Astrocyte (in vitro differentiated cells and primary cell): ENCODE results near the gene NRG2. TPM values are rescaled to one million over a fixed set of nuclear protein-coding genes. Genes with fewer than 3 reads are reported as not detected.

Experiments used
- DNase-seq: peaks from one replicate; pipeline ENCODE4 v3.0.0-alpha.2; 2010; ENCODE audit warnings: low read depth
- FAIRE-seq: peaks from 2 replicates; lab custom pipeline; 2011; peaks lifted over from hg19 to GRCh38; lab: Jason Lieb, UNC
- H2AFZ ChIP-seq: 2 replicates; pipeline ENCODE4 v1.6.0; 2012; ENCODE audit warnings: low read depth, low read length, inconsistent platforms
- H3K27ac ChIP-seq: 2 replicates; pipeline ENCODE4 v1.5.1; 2011; ENCODE audit warnings: low read depth, low read length, inconsistent platforms
- H3K27me3 ChIP-seq: 2 replicates; pipeline ENCODE4 v1.6.0; 2011; ENCODE audit warnings: low read length, inconsistent platforms; ENCODE audit not compliant: insufficient read depth
- H3K36me3 ChIP-seq: 2 replicates; pipeline ENCODE4 v1.5.1; 2011; ENCODE audit warnings: low read length, inconsistent platforms; ENCODE audit not compliant: insufficient read depth
- H3K4me1 ChIP-seq: 2 replicates; pipeline ENCODE4 v1.5.1; 2011; ENCODE audit warnings: low read length, inconsistent platforms; ENCODE audit not compliant: insufficient read depth
- H3K4me2 ChIP-seq: 2 replicates; pipeline ENCODE4 v1.6.0; 2012; ENCODE audit warnings: low read length, inconsistent platforms
- H3K4me3 ChIP-seq: 2 replicates; pipeline ENCODE4 v1.5.1; 2011; ENCODE audit warnings: low read depth, mild to moderate bottlenecking, low read length, inconsistent platforms; ENCODE audit not compliant: insufficient read depth
- H3K79me2 ChIP-seq: 2 replicates; pipeline ENCODE4 v1.6.0; 2012; ENCODE audit warnings: mild to moderate bottlenecking, low read length, inconsistent platforms; ENCODE audit not compliant: insufficient read depth
- H3K9ac ChIP-seq: 2 replicates; pipeline ENCODE4 v1.6.0; 2012; ENCODE audit warnings: mild to moderate bottlenecking, low read length, inconsistent platforms
- H3K9me3 ChIP-seq: 2 replicates; pipeline ENCODE4 v1.5.1; 2012; ENCODE audit warnings: low read depth, mild to moderate bottlenecking, low read length, inconsistent platforms; ENCODE audit not compliant: insufficient read depth
- H4K20me1 ChIP-seq: 2 replicates; pipeline ENCODE4 v1.6.0; 2012; ENCODE audit warnings: low read length, inconsistent platforms; ENCODE audit not compliant: insufficient read depth
- H3K27ac Mint-ChIP-seq: one replicate; pipeline ENCODE4 v1.8.0; 2021; ENCODE audit warnings: mild to moderate bottlenecking, mixed read lengths; ENCODE audit not compliant: unreplicated experiment
- H3K27me3 Mint-ChIP-seq: one replicate; pipeline ENCODE4 v1.8.0; 2021; ENCODE audit warnings: low read depth, mixed read lengths; ENCODE audit not compliant: unreplicated experiment
- H3K36me3 Mint-ChIP-seq: one replicate; pipeline ENCODE4 v1.8.0; 2021; ENCODE audit warnings: low read depth, mixed read lengths; ENCODE audit not compliant: unreplicated experiment
- H3K4me1 Mint-ChIP-seq: one replicate; pipeline ENCODE4 v1.8.0; 2021; ENCODE audit warnings: low read depth, mixed read lengths; ENCODE audit not compliant: unreplicated experiment
- H3K4me3 Mint-ChIP-seq: one replicate; pipeline ENCODE4 v1.8.0; 2021; ENCODE audit warnings: mild to moderate bottlenecking, moderate library complexity, mixed read lengths; ENCODE audit not compliant: unreplicated experiment
- H3K9me3 Mint-ChIP-seq: one replicate; pipeline ENCODE4 v1.8.0; 2021; ENCODE audit warnings: mild to moderate bottlenecking, mixed read lengths; ENCODE audit not compliant: unreplicated experiment
- CTCF ChIP-seq: IDR thresholded peaks from 2 replicates; pipeline ENCODE4 v1.5.1; 2011; ENCODE audit warnings: low read depth, mild to moderate bottlenecking, inconsistent platforms, low read length, moderate library complexity; ENCODE audit not compliant: insufficient read depth
- EZH2 ChIP-seq: IDR thresholded peaks from 2 replicates; pipeline ENCODE4 v1.6.1; 2012; ENCODE audit warnings: mild to moderate bottlenecking, low read length, inconsistent platforms; ENCODE audit not compliant: insufficient read depth
- total RNA-seq: library from RNA; stranded (reverse); gene quantifications from 2 replicates; pipeline ENCODE4 v1.2.1, GENCODE V29; 2021

Gene NRG2
- total RNA-seq, 1 donor from 2014 or later = 0.54 TPM

DNA sequence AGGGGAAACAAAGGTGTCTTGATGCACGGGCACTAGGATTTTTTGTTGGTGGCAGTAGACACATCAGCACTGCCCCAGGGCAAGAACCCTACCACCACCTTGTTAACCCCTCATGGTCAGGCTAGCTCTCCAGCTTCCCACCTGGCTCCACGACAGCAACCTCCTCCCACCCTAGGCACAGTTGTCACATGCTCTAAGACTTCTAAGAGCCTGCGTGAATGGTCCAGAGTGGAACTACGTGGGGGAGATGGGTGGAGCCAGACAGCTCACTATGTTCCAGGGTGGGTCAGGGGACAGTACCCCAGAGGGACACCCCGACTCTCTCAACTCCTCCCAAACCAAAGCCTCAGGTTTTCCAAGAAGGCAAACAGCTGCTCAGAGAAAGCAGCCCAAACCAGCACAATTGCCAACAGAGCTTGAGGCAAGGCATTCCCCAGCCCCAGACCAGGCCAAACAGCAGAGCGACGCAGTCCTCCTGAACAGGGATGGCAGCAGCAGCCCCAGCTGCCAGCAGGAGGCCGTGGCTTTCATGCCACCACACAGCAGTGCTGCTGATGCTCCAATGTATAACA, 78.0 kb downstream of the NRG2 start:
- Histone ChIP-seq H3K9me3 (no peaks in the 10 kb centered on the region), H3K36me3 (no peaks in the 10 kb centered on the region), H2AFZ (no peak overlapping the region), H3K27me3 (peaks cover 6% of the 10 kb centered on the region), H3K9ac (no peak overlapping the region), H4K20me1 (no peaks in the 10 kb centered on the region), H3K4me2 (no peak overlapping the region), H3K27ac (no peak overlapping the region), H3K79me2 (no peaks in the 10 kb centered on the region), H3K4me1 (no peaks in the 10 kb centered on the region), H3K4me3 (no peak overlapping the region)
- H3K36me3 Mint-ChIP-seq = no peaks in the 10 kb centered on the region
- H3K27ac Mint-ChIP-seq = no peak overlapping the region
- peaks cover 63% of the 10 kb centered on the region for H3K27me3 Mint-ChIP-seq
- H3K4me3 Mint-ChIP-seq = no peak overlapping the region
- TF ChIP-seq CTCF = no peak
- no peak for TF ChIP-seq EZH2
- DNase-seq (no peak), FAIRE-seq (no peak)
- H3K9me3 Mint-ChIP-seq = no peaks in the 10 kb centered on the region
- H3K4me1 Mint-ChIP-seq = peaks cover 2% of the 10 kb centered on the region

DNA sequence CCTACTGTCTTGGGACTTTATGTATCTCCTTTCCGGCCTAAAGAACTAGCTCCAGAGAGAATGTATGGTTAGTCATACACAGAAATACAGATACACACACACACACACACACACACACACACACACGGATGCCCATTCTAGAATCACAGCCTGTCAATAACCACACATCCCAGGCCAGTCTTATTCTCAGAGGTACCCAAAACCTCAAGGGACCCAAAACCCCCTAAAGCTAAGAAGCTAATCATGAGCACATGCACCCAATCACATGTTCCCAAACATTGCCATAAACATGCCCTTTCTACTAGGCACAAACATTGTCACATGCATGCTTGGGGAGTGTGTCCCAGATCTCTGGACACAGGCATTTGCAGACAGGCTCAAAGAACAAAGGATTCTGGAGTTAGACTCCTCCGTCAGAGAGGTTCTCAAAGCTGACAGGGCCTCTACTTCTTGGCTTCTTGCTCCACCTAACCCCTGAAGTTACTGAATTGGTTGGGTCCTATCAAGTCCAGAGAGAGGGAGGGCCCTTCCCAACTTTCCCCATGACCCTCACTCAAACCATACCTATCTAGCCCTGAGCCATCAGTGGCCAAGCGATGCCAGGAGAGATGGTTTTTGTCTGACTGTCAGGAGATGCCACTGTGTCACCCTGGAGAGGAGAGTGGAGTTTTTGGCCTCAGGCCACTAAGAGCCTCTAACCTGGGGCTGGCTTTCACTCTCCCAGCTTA, 78.7 kb downstream of the NRG2 start:
- Mint-ChIP-seq H3K9me3 (no peaks in the 10 kb centered on the region), H3K4me1 (peaks cover 2% of the 10 kb centered on the region), H3K27me3 (peaks cover 58% of the 10 kb centered on the region), H3K27ac (no peak overlapping the region), H3K36me3 (no peaks in the 10 kb centered on the region), H3K4me3 (no peak overlapping the region)
- H3K79me2 ChIP-seq = no peaks in the 10 kb centered on the region
- no peak overlapping the region for H3K4me2 ChIP-seq
- DNase-seq (no peak), FAIRE-seq (no peak)
- no peak overlapping the region for H3K27ac ChIP-seq
- H2AFZ ChIP-seq = no peak overlapping the region
- H3K4me3 ChIP-seq = no peak overlapping the region
- H4K20me1 ChIP-seq = no peaks in the 10 kb centered on the region
- TF ChIP-seq EZH2 (no peak), CTCF (no peak)
- H3K4me1 ChIP-seq = no peaks in the 10 kb centered on the region
- no peaks in the 10 kb centered on the region for H3K36me3 ChIP-seq
- peaks cover 6% of the 10 kb centered on the region for H3K27me3 ChIP-seq
- H3K9ac ChIP-seq = no peak overlapping the region
- no peaks in the 10 kb centered on the region for H3K9me3 ChIP-seq

GRCh38 chr5:139962445-139962844, 80.7 kb downstream of the NRG2 start:
- no peaks in the 10 kb centered on the region for H4K20me1 ChIP-seq
- DNase-seq (no peak), FAIRE-seq (no peak)
- Mint-ChIP-seq H3K4me1 (peaks cover 2% of the 10 kb centered on the region), H3K9me3 (no peaks in the 10 kb centered on the region), H3K36me3 (no peaks in the 10 kb centered on the region), H3K4me3 (no peak overlapping the region), H3K27me3 (peaks cover 60% of the 10 kb centered on the region), H3K27ac (no peak overlapping the region)
- no peaks in the 10 kb centered on the region for H3K4me1 ChIP-seq
- H3K79me2 ChIP-seq = no peaks in the 10 kb centered on the region
- TF ChIP-seq CTCF = no peak
- TF ChIP-seq EZH2 = no peak
- H3K9ac ChIP-seq = no peak overlapping the region
- H3K27me3 ChIP-seq = peaks cover 9% of the 10 kb centered on the region
- H3K36me3 ChIP-seq = no peaks in the 10 kb centered on the region
- no peak overlapping the region for H3K4me3 ChIP-seq
- no peak overlapping the region for H2AFZ ChIP-seq
- H3K27ac ChIP-seq = no peak overlapping the region
- no peak overlapping the region for H3K4me2 ChIP-seq
- H3K9me3 ChIP-seq = no peaks in the 10 kb centered on the region
